ENCODE data around the gene NEB.

The NEB gene

GRCh38 chr2:151623631-151624030, 110.6 kb downstream of the NEB start:
- Histone ChIP-seq H3F3A (ENCODE audit: insufficient read depth, low read length) (no peaks in the 10 kb centered on the region), H3K36me3 (replicated peaks; ENCODE audit: insufficient read depth, low read length) (no peaks in the 10 kb centered on the region)
- no peak for DNase-seq

GRCh38 chr2:151620761-151621160, 113.5 kb downstream of the NEB start:
- Histone ChIP-seq H3K9ac (ENCODE audit: low read length) (no peak overlapping the region), H3K27ac (ENCODE audit: low read length) (no peak overlapping the region), H4K20me1 (ENCODE audit: insufficient read depth, low read length) (no peaks in the 10 kb centered on the region), H3K9me2 (replicated peaks; ENCODE audit: insufficient read depth, low read length) (no peaks in the 10 kb centered on the region), H3K36me3 (replicated peaks; ENCODE audit: insufficient read depth, low read length) (no peaks in the 10 kb centered on the region), H3K9me3 (replicated peaks; ENCODE audit: insufficient read depth, low read length) (no peaks in the 10 kb centered on the region), H3K4me2 (ENCODE audit: low read depth, low read length) (no peak overlapping the region), H3F3A (ENCODE audit: insufficient read depth, low read length) (no peaks in the 10 kb centered on the region), H2AFZ (ENCODE audit: low read length) (no peak overlapping the region), H3K4me1 (ENCODE audit: low read length) (no peaks in the 10 kb centered on the region), H3K79me2 (ENCODE audit: low read length) (no peaks in the 10 kb centered on the region), H3K27me3 (replicated peaks; ENCODE audit: insufficient read depth, low read length) (no peaks in the 10 kb centered on the region), H3K4me3 (ENCODE audit: low read length) (no peak overlapping the region)
- DNase-seq, result no peak
- no peak for TF ChIP-seq EZH2phosphoT487 (IDR thresholded peaks at IDR 0.05; ENCODE audit: low read length)
- no peak for TF ChIP-seq CTCF (IDR thresholded peaks at IDR 0.05; ENCODE audit: low read length)
- no peak for TF ChIP-seq EZH2 (optimal IDR thresholded peaks at IDR 0.05; ENCODE audit: low read depth, low read length)

More at GRCh38 chr2:151623631-151624030, 110.6 kb downstream of the NEB start:
- Histone ChIP-seq H3K4me2 (ENCODE audit: low read depth, low read length) (no peak overlapping the region), H3K9me2 (replicated peaks; ENCODE audit: insufficient read depth, low read length) (no peaks in the 10 kb centered on the region), H4K20me1 (ENCODE audit: insufficient read depth, low read length) (no peaks in the 10 kb centered on the region), H2AFZ (ENCODE audit: low read length) (no peak overlapping the region), H3K9ac (ENCODE audit: low read length) (no peak overlapping the region), H3K79me2 (ENCODE audit: low read length) (no peaks in the 10 kb centered on the region), H3K27ac (ENCODE audit: low read length) (no peak overlapping the region), H3K4me3 (ENCODE audit: low read length) (no peak overlapping the region), H3K4me1 (ENCODE audit: low read length) (no peaks in the 10 kb centered on the region), H3K27me3 (replicated peaks; ENCODE audit: insufficient read depth, low read length) (no peaks in the 10 kb centered on the region), H3K9me3 (replicated peaks; ENCODE audit: insufficient read depth, low read length) (no peaks in the 10 kb centered on the region)
- TF ChIP-seq EZH2phosphoT487 (IDR thresholded peaks at IDR 0.05; ENCODE audit: low read length) (no peak), EZH2 (optimal IDR thresholded peaks at IDR 0.05; ENCODE audit: low read depth, low read length) (no peak), CTCF (IDR thresholded peaks at IDR 0.05; ENCODE audit: low read length) (no peak)

- no peaks in the 10 kb centered on the region for H3K27me3 ChIP-seq (replicated peaks; ENCODE audit: insufficient read depth, low read length)
- DNase-seq, result no peak
- H3F3A ChIP-seq (ENCODE audit: insufficient read depth, low read length), result no peaks in the 10 kb centered on the region
- no peak overlapping the region for H3K4me2 ChIP-seq (ENCODE audit: low read depth, low read length)
- no peak overlapping the region for H3K4me3 ChIP-seq (ENCODE audit: low read length)
- no peaks in the 10 kb centered on the region for H3K9me3 ChIP-seq (replicated peaks; ENCODE audit: insufficient read depth, low read length)
- H3K27ac ChIP-seq (ENCODE audit: low read length), result no peak overlapping the region
- H4K20me1 ChIP-seq (ENCODE audit: insufficient read depth, low read length), result no peaks in the 10 kb centered on the region
- TF ChIP-seq EZH2 (optimal IDR thresholded peaks at IDR 0.05; ENCODE audit: low read depth, low read length) (no peak), EZH2phosphoT487 (IDR thresholded peaks at IDR 0.05; ENCODE audit: low read length) (no peak), CTCF (IDR thresholded peaks at IDR 0.05; ENCODE audit: low read length) (no peak)
- H3K9ac ChIP-seq (ENCODE audit: low read length), result no peak overlapping the region
- no peak overlapping the region for H2AFZ ChIP-seq (ENCODE audit: low read length)
- H3K9me2 ChIP-seq (replicated peaks; ENCODE audit: insufficient read depth, low read length), result no peaks in the 10 kb centered on the region
- no peaks in the 10 kb centered on the region for H3K79me2 ChIP-seq (ENCODE audit: low read length)
- H3K36me3 ChIP-seq (replicated peaks; ENCODE audit: insufficient read depth, low read length), result no peaks in the 10 kb centered on the region
- H3K4me1 ChIP-seq (ENCODE audit: low read length), result no peaks in the 10 kb centered on the region
These were observed 114.8 kb downstream of the NEB start for GRCh38 chr2:151619337-151619989.

Measured in MM.1S (cell line).